ENCODE measurements around the gene PGRMC2. TPM values are rescaled to one million over a fixed set of nuclear protein-coding genes. Genes with fewer than 3 reads are reported as not detected.
"Not testable (repeated sequence)": the region's sequence is repeated elsewhere in the genome, so short reads cannot be mapped to it uniquely, and the experiment has no call there.

The PGRMC2 gene
- total and polyA plus RNA-seq, 9 donors: 18.3 to 75.4 (median 61.9) TPM

- WGBS (ENCODE audit: insufficient coverage): no CpG with 5 or more reads among the region's 2 CpGs
These were observed 7.9 kb downstream of the PGRMC2 start for GRCh38 chr4:128279624-128280225.

GRCh38 chr4:128277856-128278255, 9.8 kb downstream of the PGRMC2 start:
- H3K4me3 ChIP-seq (ENCODE audit: low read length): no peak overlapping the region
- H3K4me1 ChIP-seq (ENCODE audit: control insufficient read depth, insufficient read depth, low read length): no peaks in the 10 kb centered on the region
- no peak for DNase-seq
- 88% methylated on average over 1 of the region's 3 CpGs for WGBS (ENCODE audit: insufficient coverage)
- no peaks in the 10 kb centered on the region for H3K9me3 ChIP-seq (replicated peaks; ENCODE audit: control insufficient read depth, low read depth, low read length)
- H3K27ac ChIP-seq (ENCODE audit: low read length): no peak overlapping the region
- no peaks in the 10 kb centered on the region for H3K36me3 ChIP-seq (ENCODE audit: control insufficient read depth, insufficient read depth, low read length)
- no peaks in the 10 kb centered on the region for H3K27me3 ChIP-seq (ENCODE audit: control insufficient read depth, insufficient read depth, low read length)

More at GRCh38 chr4:128279624-128280225, 7.9 kb downstream of the PGRMC2 start:
- no peaks in the 10 kb centered on the region for H3K9me3 ChIP-seq (replicated peaks; ENCODE audit: control insufficient read depth, low read depth, low read length)
- DNase-seq: no peak
- H3K4me3 ChIP-seq (ENCODE audit: low read length): no peak overlapping the region
- no peak overlapping the region for H3K27ac ChIP-seq (ENCODE audit: low read length)
- no peaks in the 10 kb centered on the region for H3K27me3 ChIP-seq (ENCODE audit: control insufficient read depth, insufficient read depth, low read length)
- H3K36me3 ChIP-seq (ENCODE audit: control insufficient read depth, insufficient read depth, low read length): peaks cover 2% of the 10 kb centered on the region
- H3K4me1 ChIP-seq (ENCODE audit: control insufficient read depth, insufficient read depth, low read length): no peaks in the 10 kb centered on the region

- no peak overlapping the region for H3K27ac ChIP-seq (ENCODE audit: low read length)
- no peak overlapping the region for H3K4me3 ChIP-seq (ENCODE audit: low read length)
- H3K36me3 ChIP-seq (ENCODE audit: control insufficient read depth, insufficient read depth, low read length): peaks cover 2% of the 10 kb centered on the region
- H3K9me3 ChIP-seq (replicated peaks; ENCODE audit: control insufficient read depth, low read depth, low read length): no peaks in the 10 kb centered on the region
- no peaks in the 10 kb centered on the region for H3K27me3 ChIP-seq (ENCODE audit: control insufficient read depth, insufficient read depth, low read length)
- no peaks in the 10 kb centered on the region for H3K4me1 ChIP-seq (ENCODE audit: control insufficient read depth, insufficient read depth, low read length)
- no peak for DNase-seq
These were observed 12.3 kb downstream of the PGRMC2 start for GRCh38 chr4:128275346-128275745.

- no peak overlapping the region for H3K27ac ChIP-seq (ENCODE audit: low read length)
- DNase-seq: no peak
- no peak overlapping the region for H3K4me3 ChIP-seq (ENCODE audit: low read length)
- no CpG with 5 or more reads among the region's 1 CpG for WGBS (ENCODE audit: insufficient coverage)
- no peaks in the 10 kb centered on the region for H3K27me3 ChIP-seq (ENCODE audit: control insufficient read depth, insufficient read depth, low read length)
- no peaks in the 10 kb centered on the region for H3K9me3 ChIP-seq (replicated peaks; ENCODE audit: control insufficient read depth, low read depth, low read length)
- H3K36me3 ChIP-seq (ENCODE audit: control insufficient read depth, insufficient read depth, low read length): peaks cover 5% of the 10 kb centered on the region
- no peaks in the 10 kb centered on the region for H3K4me1 ChIP-seq (ENCODE audit: control insufficient read depth, insufficient read depth, low read length)
These were observed 16.1 kb downstream of the PGRMC2 start for GRCh38 chr4:128271551-128271950.

GRCh38 chr4:128268970-128269369, 18.6 kb downstream of the PGRMC2 start:
- Histone ChIP-seq H3K27ac (ENCODE audit: low read length) (no peak overlapping the region), H3K36me3 (ENCODE audit: control insufficient read depth, insufficient read depth, low read length) (peaks cover 5% of the 10 kb centered on the region), H3K27me3 (ENCODE audit: control insufficient read depth, insufficient read depth, low read length) (no peaks in the 10 kb centered on the region), H3K4me3 (ENCODE audit: low read length) (no peak overlapping the region), H3K4me1 (ENCODE audit: control insufficient read depth, insufficient read depth, low read length) (no peaks in the 10 kb centered on the region), H3K9me3 (replicated peaks; ENCODE audit: control insufficient read depth, low read depth, low read length) (peaks cover 10% of the 10 kb centered on the region)
- WGBS (ENCODE audit: insufficient coverage): no CpG with 5 or more reads among the region's 5 CpGs
- no peak for DNase-seq

- Histone ChIP-seq H3K9me3 (replicated peaks; ENCODE audit: control insufficient read depth, low read depth, low read length) (peaks cover 10% of the 10 kb centered on the region), H3K4me3 (ENCODE audit: low read length) (no peak overlapping the region), H3K36me3 (ENCODE audit: control insufficient read depth, insufficient read depth, low read length) (peaks cover 5% of the 10 kb centered on the region), H3K27ac (ENCODE audit: low read length) (no peak overlapping the region), H3K27me3 (ENCODE audit: control insufficient read depth, insufficient read depth, low read length) (no peaks in the 10 kb centered on the region), H3K4me1 (ENCODE audit: control insufficient read depth, insufficient read depth, low read length) (no peaks in the 10 kb centered on the region)
- WGBS (ENCODE audit: insufficient coverage): 57% methylated on average over 1 of the region's 2 CpGs
- no peak for DNase-seq
These were observed 19.9 kb downstream of the PGRMC2 start for GRCh38 chr4:128267745-128268144.

GRCh38 chr4:128267171-128267570, 20.4 kb downstream of the PGRMC2 start:
- not testable (repeated sequence) for H3K36me3 ChIP-seq (ENCODE audit: control insufficient read depth, insufficient read depth, low read length); H3K4me3 ChIP-seq (ENCODE audit: low read length); H3K27ac ChIP-seq (ENCODE audit: low read length); H3K9me3 ChIP-seq (replicated peaks; ENCODE audit: control insufficient read depth, low read depth, low read length); H3K27me3 ChIP-seq (ENCODE audit: control insufficient read depth, insufficient read depth, low read length); H3K4me1 ChIP-seq (ENCODE audit: control insufficient read depth, insufficient read depth, low read length); DNase-seq
- no CpG with 5 or more reads among the region's 3 CpGs for WGBS (ENCODE audit: insufficient coverage)

GRCh38 chr4:128265550-128265949, 22.1 kb downstream of the PGRMC2 start:
- WGBS (ENCODE audit: insufficient coverage): 70% methylated on average over 3 of the region's 3 CpGs
- not testable (repeated sequence) for H3K4me1 ChIP-seq (ENCODE audit: control insufficient read depth, insufficient read depth, low read length); H3K36me3 ChIP-seq (ENCODE audit: control insufficient read depth, insufficient read depth, low read length); H3K27me3 ChIP-seq (ENCODE audit: control insufficient read depth, insufficient read depth, low read length); H3K4me3 ChIP-seq (ENCODE audit: low read length); DNase-seq; H3K27ac ChIP-seq (ENCODE audit: low read length); H3K9me3 ChIP-seq (replicated peaks; ENCODE audit: control insufficient read depth, low read depth, low read length)

- not testable (repeated sequence) for DNase-seq; H3K9me3 ChIP-seq (replicated peaks; ENCODE audit: control insufficient read depth, low read depth, low read length); H3K4me3 ChIP-seq (ENCODE audit: low read length); H3K36me3 ChIP-seq (ENCODE audit: control insufficient read depth, insufficient read depth, low read length); H3K27ac ChIP-seq (ENCODE audit: low read length); H3K4me1 ChIP-seq (ENCODE audit: control insufficient read depth, insufficient read depth, low read length); H3K27me3 ChIP-seq (ENCODE audit: control insufficient read depth, insufficient read depth, low read length)
- 78% methylated on average over 3 of the region's 5 CpGs for WGBS (ENCODE audit: insufficient coverage)
These were observed 27.7 kb downstream of the PGRMC2 start for GRCh38 chr4:128259889-128260288.

GRCh38 chr4:128258166-128258565, 29.4 kb downstream of the PGRMC2 start:
- H3K4me3 ChIP-seq (ENCODE audit: low read length); DNase-seq; H3K36me3 ChIP-seq (ENCODE audit: control insufficient read depth, insufficient read depth, low read length); H3K27me3 ChIP-seq (ENCODE audit: control insufficient read depth, insufficient read depth, low read length); H3K9me3 ChIP-seq (replicated peaks; ENCODE audit: control insufficient read depth, low read depth, low read length); H3K4me1 ChIP-seq (ENCODE audit: control insufficient read depth, insufficient read depth, low read length); H3K27ac ChIP-seq (ENCODE audit: low read length): not testable (repeated sequence)
- 76% methylated on average over 4 of the region's 4 CpGs for WGBS (ENCODE audit: insufficient coverage)

GRCh38 chr4:128256539-128256938, 31.1 kb downstream of the PGRMC2 start:
- H3K36me3 ChIP-seq (ENCODE audit: control insufficient read depth, insufficient read depth, low read length): no peaks in the 10 kb centered on the region
- no peaks in the 10 kb centered on the region for H3K9me3 ChIP-seq (replicated peaks; ENCODE audit: control insufficient read depth, low read depth, low read length)
- no peaks in the 10 kb centered on the region for H3K4me1 ChIP-seq (ENCODE audit: control insufficient read depth, insufficient read depth, low read length)
- H3K27ac ChIP-seq (ENCODE audit: low read length): no peak overlapping the region
- no peaks in the 10 kb centered on the region for H3K27me3 ChIP-seq (ENCODE audit: control insufficient read depth, insufficient read depth, low read length)
- H3K4me3 ChIP-seq (ENCODE audit: low read length): no peak overlapping the region
- WGBS (ENCODE audit: insufficient coverage): no CpG with 5 or more reads among the region's 1 CpG
- DNase-seq: no peak
